Chondrocyte (in vitro differentiated cells): ENCODE data around the gene CSF1. TPM values are rescaled to one million over a fixed set of nuclear protein-coding genes. Genes with fewer than 3 reads are reported as not detected.
"Not testable (repeated sequence)": the region's sequence is repeated elsewhere in the genome, so short reads cannot be mapped to it uniquely, and the experiment has no call there.

Experiments used
- DNase-seq: peaks from one replicate; pipeline ENCODE4 v3.0.0; 2021; ENCODE audit warnings: mixed read lengths, low spot score
- H3K27ac Mint-ChIP-seq: one replicate; pipeline ENCODE4 v1.8.0; 2021; ENCODE audit warnings: mild to moderate bottlenecking, moderate library complexity, mixed read lengths; ENCODE audit not compliant: unreplicated experiment
- H3K27me3 Mint-ChIP-seq: 2 replicates; pipeline ENCODE4 v1.8.0; 2021; ENCODE audit warnings: low read depth, mixed read lengths
- H3K36me3 Mint-ChIP-seq: 2 replicates; pipeline ENCODE4 v1.8.0; 2021; ENCODE audit warnings: low read depth, mixed read lengths
- H3K4me1 Mint-ChIP-seq: 2 replicates; pipeline ENCODE4 v1.8.0; 2021; ENCODE audit warnings: low read depth, mild to moderate bottlenecking, mixed read lengths
- H3K4me3 Mint-ChIP-seq: one replicate; pipeline ENCODE4 v1.8.0; 2021; ENCODE audit warnings: mild to moderate bottlenecking, moderate library complexity, mixed read lengths; ENCODE audit not compliant: unreplicated experiment
- H3K9me3 Mint-ChIP-seq: 2 replicates; pipeline ENCODE4 v1.8.0; 2021; ENCODE audit warnings: low read depth, mixed read lengths
- total RNA-seq: library from RNA; stranded (reverse); gene quantifications from 3 replicates; pipeline ENCODE4 v1.2.1, GENCODE V29; 2021
- TF ChIP-seq, protein P1 (sequence below): fragments of 200-600 bp; sonication (generic); IDR thresholded peaks from 2 replicates; pipeline ENCODE4 v1.5.0; 2021; ENCODE audit warnings: antibody characterized with exemption, mild to moderate bottlenecking, moderate library complexity

CSF1 gene
- total RNA-seq, 1 donor from 2014 or later = 19.8 TPM

DNA sequence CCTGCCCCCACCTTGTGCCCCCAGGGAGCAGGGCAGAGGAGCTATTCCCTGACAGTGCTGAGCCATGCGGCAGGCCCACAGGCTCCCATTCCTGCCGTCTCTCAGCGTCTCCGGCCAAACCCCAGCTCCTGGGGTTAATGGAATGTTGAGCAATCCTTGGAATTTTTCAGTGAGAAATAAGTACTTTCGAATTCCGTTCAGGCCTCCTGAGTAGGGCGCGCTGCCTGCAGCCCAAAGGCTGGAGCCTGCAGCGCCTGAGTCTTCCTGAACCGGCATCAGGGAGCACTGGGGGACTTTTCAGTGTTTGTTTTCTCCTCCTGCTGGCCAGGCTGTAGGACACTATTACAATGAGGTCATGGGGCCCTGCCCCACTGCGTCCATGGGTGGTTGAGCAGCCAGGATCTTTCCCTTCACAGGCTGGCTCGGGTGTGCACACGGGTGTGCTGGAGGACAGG lies 33.3 kb upstream of the CSF1 start:
- Mint-ChIP-seq H3K27ac (peak overlapping the region; percentile 96), H3K27me3 (no peaks in the 10 kb centered on the region), H3K4me3 (peak overlapping the region; percentile 55), H3K9me3 (no peaks in the 10 kb centered on the region), H3K4me1 (peaks cover 72% of the 10 kb centered on the region), H3K36me3 (no peaks in the 10 kb centered on the region)
- no peak for DNase-seq
- TF ChIP-seq, protein P1, sequence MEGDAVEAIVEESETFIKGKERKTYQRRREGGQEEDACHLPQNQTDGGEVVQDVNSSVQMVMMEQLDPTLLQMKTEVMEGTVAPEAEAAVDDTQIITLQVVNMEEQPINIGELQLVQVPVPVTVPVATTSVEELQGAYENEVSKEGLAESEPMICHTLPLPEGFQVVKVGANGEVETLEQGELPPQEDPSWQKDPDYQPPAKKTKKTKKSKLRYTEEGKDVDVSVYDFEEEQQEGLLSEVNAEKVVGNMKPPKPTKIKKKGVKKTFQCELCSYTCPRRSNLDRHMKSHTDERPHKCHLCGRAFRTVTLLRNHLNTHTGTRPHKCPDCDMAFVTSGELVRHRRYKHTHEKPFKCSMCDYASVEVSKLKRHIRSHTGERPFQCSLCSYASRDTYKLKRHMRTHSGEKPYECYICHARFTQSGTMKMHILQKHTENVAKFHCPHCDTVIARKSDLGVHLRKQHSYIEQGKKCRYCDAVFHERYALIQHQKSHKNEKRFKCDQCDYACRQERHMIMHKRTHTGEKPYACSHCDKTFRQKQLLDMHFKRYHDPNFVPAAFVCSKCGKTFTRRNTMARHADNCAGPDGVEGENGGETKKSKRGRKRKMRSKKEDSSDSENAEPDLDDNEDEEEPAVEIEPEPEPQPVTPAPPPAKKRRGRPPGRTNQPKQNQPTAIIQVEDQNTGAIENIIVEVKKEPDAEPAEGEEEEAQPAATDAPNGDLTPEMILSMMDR = peak; percentile 69

DNA sequence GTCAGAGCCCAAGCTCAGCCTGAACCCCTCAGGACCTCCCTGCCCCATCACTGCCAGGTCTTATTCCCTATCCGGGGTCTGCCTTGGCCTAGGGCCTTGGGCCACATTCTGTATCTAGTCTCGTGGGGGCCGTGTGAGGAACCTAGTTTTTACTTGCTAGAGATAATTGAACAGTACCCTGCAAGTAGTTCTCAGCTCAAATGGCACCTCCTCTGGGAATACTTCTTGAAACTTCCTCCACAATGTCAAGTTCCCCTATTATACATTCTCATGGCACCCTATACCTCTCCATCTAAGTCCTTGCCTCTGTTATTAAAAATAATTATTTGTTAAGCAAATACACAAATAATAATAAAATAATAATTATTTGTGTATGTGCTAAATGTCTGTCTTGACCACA lies 32.9 kb upstream of the CSF1 start:
- no peak for DNase-seq
- Mint-ChIP-seq H3K27me3 (no peaks in the 10 kb centered on the region), H3K36me3 (no peaks in the 10 kb centered on the region), H3K4me1 (peaks cover 67% of the 10 kb centered on the region), H3K9me3 (no peaks in the 10 kb centered on the region), H3K27ac (peak overlapping the region; percentile 96), H3K4me3 (peak overlapping the region; percentile 55)
- TF ChIP-seq, protein P1 = peak; percentile 22

DNA sequence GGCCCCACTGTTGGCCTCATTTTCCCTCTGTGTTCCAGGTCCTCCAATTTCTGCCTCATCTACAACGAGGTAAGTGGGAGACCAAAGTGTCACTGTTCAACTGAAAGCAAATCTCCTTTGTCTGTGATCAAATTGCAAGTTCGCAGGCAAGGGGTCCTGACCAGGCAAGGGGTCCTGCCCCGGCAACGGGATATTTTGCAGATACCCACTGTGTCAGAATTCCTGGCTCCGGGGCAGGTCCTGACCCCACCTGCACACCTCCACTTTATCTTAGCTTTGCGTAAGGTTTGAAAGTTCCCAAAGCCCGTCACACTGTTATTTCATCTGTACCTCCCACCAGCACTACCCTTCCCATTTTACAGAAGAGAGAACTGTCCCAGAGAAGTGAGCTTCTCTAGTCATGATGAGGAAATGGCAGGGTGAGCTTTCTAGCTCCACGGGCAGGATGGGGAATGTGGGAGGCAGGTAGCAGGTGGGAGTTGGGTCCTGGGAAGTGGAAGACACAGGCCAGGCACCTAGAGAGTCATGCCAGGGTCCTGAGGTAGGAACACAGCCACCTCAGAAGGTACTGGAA lies 32.0 kb upstream of the CSF1 start:
- Mint-ChIP-seq H3K4me1 (peaks cover 59% of the 10 kb centered on the region), H3K4me3 (no peak overlapping the region), H3K9me3 (no peaks in the 10 kb centered on the region), H3K27ac (no peak overlapping the region), H3K27me3 (no peaks in the 10 kb centered on the region), H3K36me3 (no peaks in the 10 kb centered on the region)
- TF ChIP-seq, protein P1 = no peak
- no peak for DNase-seq

DNA sequence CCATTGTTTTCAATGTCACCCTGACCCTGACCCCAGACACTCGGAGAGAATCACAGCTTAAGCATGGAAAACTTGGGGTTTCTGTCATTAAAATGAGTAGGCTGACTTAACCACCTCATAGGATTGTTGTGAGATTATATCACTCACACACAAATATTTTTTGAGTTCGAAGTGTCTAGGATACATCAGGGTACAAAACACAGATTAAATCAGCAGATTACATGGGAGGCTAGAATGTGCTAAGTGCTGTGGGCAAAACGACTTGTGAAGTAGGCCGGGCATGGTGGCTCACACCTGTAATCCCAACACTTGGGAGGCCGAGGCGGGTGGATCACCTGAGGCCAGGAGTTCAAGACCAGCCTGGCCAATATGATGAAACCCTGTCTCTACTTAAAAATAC lies 31.3 kb upstream of the CSF1 start:
- H3K27me3 Mint-ChIP-seq, H3K4me3 Mint-ChIP-seq, DNase-seq, H3K27ac Mint-ChIP-seq, H3K36me3 Mint-ChIP-seq, H3K9me3 Mint-ChIP-seq: not testable (repeated sequence)
- peaks cover 51% of the 10 kb centered on the region for H3K4me1 Mint-ChIP-seq

DNA sequence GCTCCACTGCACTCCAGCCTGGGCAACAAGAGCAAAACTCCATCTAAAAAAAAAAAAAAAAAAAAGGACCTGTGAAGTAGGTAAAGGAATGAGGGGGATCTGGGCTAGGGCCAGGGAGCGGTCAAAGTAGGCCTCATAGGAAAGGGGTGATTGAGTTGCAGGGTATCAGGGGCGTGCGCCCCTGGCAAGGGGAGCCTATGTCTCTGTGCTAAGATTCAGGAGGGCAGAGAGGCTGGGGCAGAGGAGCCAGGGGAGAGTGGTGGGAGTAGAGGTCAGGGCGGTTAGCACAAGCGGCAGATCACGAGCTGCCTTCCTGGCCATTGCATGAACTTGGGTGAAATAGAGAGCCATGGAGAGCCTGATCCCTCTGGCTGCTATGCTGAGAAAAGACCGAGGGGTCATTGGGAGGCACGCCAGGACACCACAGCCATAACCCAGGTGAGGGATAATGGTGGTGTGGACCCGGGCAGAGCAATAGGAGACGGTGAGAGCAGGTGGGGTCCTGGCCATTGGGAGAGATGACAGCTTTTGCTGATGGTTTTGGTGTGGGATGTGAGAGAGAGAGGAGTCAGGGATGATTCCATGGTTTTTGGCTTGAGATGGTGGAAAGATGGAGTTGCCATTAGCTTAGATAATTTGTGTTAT lies 30.6 kb upstream of the CSF1 start:
- Mint-ChIP-seq H3K9me3 (no peaks in the 10 kb centered on the region), H3K4me3 (no peak overlapping the region), H3K4me1 (peaks cover 45% of the 10 kb centered on the region), H3K36me3 (no peaks in the 10 kb centered on the region), H3K27ac (no peak overlapping the region), H3K27me3 (no peaks in the 10 kb centered on the region)
- DNase-seq = no peak
- TF ChIP-seq, protein P1 = no peak
